ENCODE measurements around the gene PTGR3. TPM values are rescaled to one million over a fixed set of nuclear protein-coding genes. Genes with fewer than 3 reads are reported as not detected.
A peak's percentile ranks its signal among the peaks of the same experiment; 100 is the strongest.

The PTGR3 gene
- total and polyA plus RNA-seq, 4 donors: 10.1 to 22.2 (median 21.4) TPM

DNA sequence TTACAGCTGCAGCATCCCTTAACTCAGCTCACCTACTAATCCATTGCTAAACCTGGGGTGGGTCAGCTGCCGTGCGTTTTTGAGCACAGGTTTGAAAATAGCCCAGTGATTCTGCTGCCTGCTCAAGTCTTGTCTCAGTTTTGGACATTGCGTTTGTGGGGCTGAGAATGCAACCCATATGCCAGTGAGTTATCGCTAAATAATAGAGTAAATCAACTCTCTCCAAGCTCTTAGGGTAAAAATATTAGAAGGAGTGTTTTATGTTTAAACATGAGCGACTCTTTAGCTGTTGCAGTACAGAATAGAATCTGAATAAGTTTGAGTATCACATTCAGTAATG is 3.8 kb upstream of the PTGR3 start:
- TF ChIP-seq CTCF (IDR thresholded peaks at IDR 0.05; ENCODE audit: control extremely low read depth, extremely low read depth): no peak
- Histone ChIP-seq H3K4me3 (no peak overlapping the region), H3K27ac (ENCODE audit: low read depth in 1 of 2, low read length in 1 of 2) (peak overlapping the region; percentile 34 to 95), H3K9me3 (ENCODE audit: control insufficient read depth in 4 of 4, insufficient read depth in 3 of 4, low read length in 3 of 4) (no peaks in the 10 kb centered on the region), H3K36me3 (ENCODE audit: control insufficient read depth in 4 of 4, insufficient read depth in 4 of 4, low read length in 4 of 4) (peaks cover 0 to 5% (median 0%) of the 10 kb centered on the region in 4 donors), H3K4me1 (ENCODE audit: control insufficient read depth in 5 of 5, insufficient read depth in 5 of 5, low read length in 5 of 5) (peaks cover 4 to 50% (median 10%) of the 10 kb centered on the region in 5 donors), H3K27me3 (ENCODE audit: control insufficient read depth in 3 of 3, insufficient read depth in 3 of 3, low read length in 2 of 3) (no peaks in the 10 kb centered on the region), H3K9ac (ENCODE audit: insufficient read depth in 1 of 2, low read length in 2 of 2) (peak overlapping the region in 1 of 2 donors; percentile 75)
- WGBS, 2 donors: 55 to 64% methylated on average over 5 of the region's 5 CpGs
- no peak for ATAC-seq (ENCODE audit: insufficient read depth, low FRiP score)
- peak in 2 of 3 donors; percentile 57 to 61 for DNase-seq

DNA sequence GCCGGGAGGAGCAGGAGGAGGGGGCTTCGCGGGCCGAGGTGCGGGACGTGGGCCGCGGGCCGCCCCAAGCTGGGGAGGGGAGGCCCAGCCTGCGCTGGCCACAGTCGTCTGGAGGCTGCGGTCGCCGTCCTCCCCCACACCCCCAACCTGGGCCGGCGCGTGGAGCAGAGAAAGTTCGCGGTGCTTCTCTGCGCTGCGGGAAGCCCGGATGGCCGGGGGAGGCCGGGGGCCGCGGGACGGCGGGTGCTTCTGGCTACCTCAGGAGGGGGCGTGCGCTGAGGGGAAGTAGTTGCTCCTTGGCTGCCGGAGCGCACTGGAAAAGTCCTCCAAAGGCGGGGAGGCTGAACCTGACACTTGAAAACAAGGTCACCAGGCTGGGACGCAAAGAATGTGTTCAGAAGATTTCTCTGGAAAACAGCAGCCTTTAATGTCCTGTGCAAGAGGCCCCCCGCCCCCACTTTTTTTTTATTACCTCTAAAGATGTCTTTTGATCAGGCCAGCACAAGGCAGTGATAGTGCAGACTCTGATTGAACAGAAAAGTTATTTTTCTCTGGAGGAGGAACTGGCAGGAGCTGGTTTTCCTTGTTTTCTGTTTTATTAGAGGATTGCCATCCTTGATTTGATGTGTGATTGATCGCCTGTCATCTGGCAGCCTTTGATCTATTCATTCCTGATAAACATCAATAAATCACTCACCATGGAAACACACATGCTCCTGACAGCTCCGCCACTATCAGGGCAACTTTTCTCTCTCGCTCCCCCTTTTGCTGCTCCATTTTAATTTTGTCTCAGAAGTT is 3.2 kb upstream of the PTGR3 start:
- peak overlapping the region; percentile 74 to 95 for H3K27ac ChIP-seq (ENCODE audit: low read depth in 1 of 2, low read length in 1 of 2)
- no peak for ATAC-seq (ENCODE audit: insufficient read depth, low FRiP score)
- WGBS, 2 donors: 4 to 7% methylated on average over 17 to 38 of the region's 38 CpGs
- H3K4me1 ChIP-seq (ENCODE audit: control insufficient read depth in 5 of 5, insufficient read depth in 5 of 5, low read length in 5 of 5): peaks cover 4 to 53% (median 10%) of the 10 kb centered on the region in 5 donors
- DNase-seq: peak; percentile 61 to 77 (median 66)
- peak overlapping the region; percentile 9 to 75 for H3K9ac ChIP-seq (ENCODE audit: insufficient read depth in 1 of 2, low read length in 2 of 2)
- H3K27me3 ChIP-seq (ENCODE audit: control insufficient read depth in 3 of 3, insufficient read depth in 3 of 3, low read length in 2 of 3): no peaks in the 10 kb centered on the region
- H3K36me3 ChIP-seq (ENCODE audit: control insufficient read depth in 4 of 4, insufficient read depth in 4 of 4, low read length in 4 of 4): peaks cover 0 to 6% (median 0%) of the 10 kb centered on the region in 4 donors
- TF ChIP-seq CTCF (IDR thresholded peaks at IDR 0.05; ENCODE audit: control extremely low read depth, extremely low read depth): no peak
- no peaks in the 10 kb centered on the region for H3K9me3 ChIP-seq (ENCODE audit: control insufficient read depth in 4 of 4, insufficient read depth in 3 of 4, low read length in 3 of 4)
- H3K4me3 ChIP-seq: peak overlapping the region; percentile 91

DNA sequence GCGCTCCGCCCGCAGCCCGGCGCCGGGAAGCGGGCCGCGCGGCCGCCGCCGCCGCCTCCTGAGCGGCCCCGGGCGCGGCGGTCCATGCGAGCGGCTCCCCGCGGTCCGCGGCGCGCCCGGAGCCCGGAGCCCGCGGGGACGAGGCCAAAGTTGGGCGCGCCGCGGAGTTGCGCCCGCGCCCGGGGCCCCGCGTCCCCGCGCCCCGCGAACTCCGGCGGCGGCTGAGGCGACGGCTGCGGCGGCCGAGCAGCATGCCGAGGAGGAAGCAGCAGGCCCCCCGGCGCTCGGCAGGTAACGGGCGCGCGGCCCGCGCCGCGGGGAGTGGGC is 2.6 kb upstream of the PTGR3 start:
- Histone ChIP-seq H3K9me3 (ENCODE audit: control insufficient read depth in 4 of 4, insufficient read depth in 3 of 4, low read length in 3 of 4) (no peaks in the 10 kb centered on the region), H3K27ac (ENCODE audit: low read depth in 1 of 2, low read length in 1 of 2) (peak overlapping the region; percentile 74 to 95), H3K27me3 (ENCODE audit: control insufficient read depth in 3 of 3, insufficient read depth in 3 of 3, low read length in 2 of 3) (no peaks in the 10 kb centered on the region), H3K9ac (ENCODE audit: insufficient read depth in 1 of 2, low read length in 2 of 2) (no peak overlapping the region), H3K4me1 (ENCODE audit: control insufficient read depth in 5 of 5, insufficient read depth in 5 of 5, low read length in 5 of 5) (peaks cover 4 to 53% (median 10%) of the 10 kb centered on the region in 5 donors), H3K36me3 (ENCODE audit: control insufficient read depth in 4 of 4, insufficient read depth in 4 of 4, low read length in 4 of 4) (peaks cover 0 to 6% (median 0%) of the 10 kb centered on the region in 4 donors), H3K4me3 (peak overlapping the region; percentile 91)
- TF ChIP-seq CTCF (IDR thresholded peaks at IDR 0.05; ENCODE audit: control extremely low read depth, extremely low read depth): no peak
- DNase-seq: no peak
- no peak for ATAC-seq (ENCODE audit: insufficient read depth, low FRiP score)
- 0% methylated on average over 27 to 66 of the region's 66 CpGs for WGBS, 2 donors

Data from lung (tissue), 12 donors.